HPDE6-E6E7 (cell line): ENCODE measurements around the gene HIKESHI.
"Not testable (repeated sequence)": the region's sequence is repeated elsewhere in the genome, so short reads cannot be mapped to it uniquely, and the experiment has no call there.

Experiments
- DNase-seq: peaks from one replicate; pipeline ENCODE4 v3.0.0; 2011; ENCODE audit warnings: missing footprints; ENCODE audit errors: extremely low spot score

The HIKESHI gene

GRCh38 chr11:86292912-86293616 lies 9.0 kb upstream of the HIKESHI start:
- no peak for DNase-seq

DNA sequence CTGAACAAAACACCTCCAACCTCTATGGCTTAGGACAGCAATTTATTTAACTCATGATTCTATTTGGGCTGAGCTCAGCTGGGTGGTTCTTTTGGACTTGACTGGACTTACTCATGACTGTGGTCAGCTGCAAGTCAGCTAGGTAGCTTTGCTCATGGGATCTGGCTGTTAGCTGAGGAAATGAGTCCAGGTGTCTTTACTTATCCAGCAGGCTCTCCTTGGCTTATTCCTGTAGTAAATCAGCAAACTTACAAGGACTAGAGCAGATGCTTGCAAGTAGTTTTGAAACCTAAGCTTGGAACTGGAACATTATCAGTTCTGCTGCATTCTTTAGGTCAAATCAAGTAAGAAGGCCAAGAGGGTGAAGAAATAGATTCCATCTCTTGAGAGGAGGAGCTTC lies 8.0 kb upstream of the HIKESHI start:
- DNase-seq: no peak

- no peak for DNase-seq
Observed at GRCh38 chr11:86301742-86302091, 323 bp upstream of the HIKESHI start.

DNA sequence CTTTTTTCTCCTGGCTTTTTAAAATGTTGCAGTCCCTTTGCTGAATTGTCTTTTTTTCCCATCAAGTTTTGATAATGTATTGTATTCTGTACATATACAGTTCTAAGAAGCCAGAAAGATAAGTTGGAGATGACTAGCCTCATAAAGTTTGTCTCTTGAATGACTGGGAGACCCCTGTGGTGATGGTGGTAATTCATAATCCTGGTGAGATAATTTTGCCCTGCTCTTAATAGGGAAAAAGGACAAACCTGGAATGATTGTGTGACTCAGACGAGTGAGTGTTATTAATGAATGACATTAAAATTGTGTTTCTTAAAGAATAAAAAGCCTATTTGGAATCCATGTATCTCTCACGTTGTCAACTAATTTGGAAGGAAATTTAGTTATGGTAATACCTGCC lies 1.2 kb downstream of the HIKESHI start:
- DNase-seq: no peak

DNA sequence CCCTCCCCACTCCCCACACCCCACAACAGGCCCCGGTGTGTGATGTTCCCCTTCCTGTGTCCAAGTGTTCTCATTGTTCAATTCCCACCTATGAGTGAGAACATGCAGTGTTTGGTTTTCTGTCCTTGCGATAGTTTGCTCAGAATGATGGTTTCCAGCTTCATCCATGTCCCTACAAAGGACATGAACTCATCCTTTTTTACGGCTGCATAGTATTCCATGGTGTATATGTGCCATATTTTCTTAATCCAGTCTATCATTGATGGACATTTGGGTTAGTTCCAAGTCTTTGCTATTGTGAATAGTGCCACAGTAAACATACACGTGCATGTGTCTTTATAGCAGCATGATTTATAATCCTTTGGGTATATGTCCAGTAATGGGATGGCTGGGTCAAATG lies 6.7 kb downstream of the HIKESHI start:
- DNase-seq: not testable (repeated sequence)

- DNase-seq: no peak
Observed at GRCh38 chr11:86313793-86314192, 11.8 kb downstream of the HIKESHI start.

DNA sequence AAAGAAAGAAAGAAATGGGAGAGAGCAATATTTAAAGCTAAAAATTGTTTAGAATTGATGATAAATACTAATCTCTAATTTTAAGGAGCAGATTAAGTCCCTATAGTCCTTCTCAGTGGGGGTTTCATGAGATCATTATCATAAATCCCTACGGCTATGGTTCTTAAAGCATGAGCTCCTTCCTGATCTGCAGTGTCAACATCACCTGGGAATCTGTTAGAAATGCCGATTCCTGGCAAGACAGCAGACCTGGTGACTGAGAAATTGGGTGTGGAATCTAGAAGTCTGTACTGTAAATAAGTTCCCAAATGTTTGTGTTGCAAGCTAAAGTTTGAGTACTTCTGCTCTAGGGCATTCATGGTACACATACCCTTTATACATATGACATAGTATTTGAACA lies 12.6 kb downstream of the HIKESHI start:
- no peak for DNase-seq

DNA sequence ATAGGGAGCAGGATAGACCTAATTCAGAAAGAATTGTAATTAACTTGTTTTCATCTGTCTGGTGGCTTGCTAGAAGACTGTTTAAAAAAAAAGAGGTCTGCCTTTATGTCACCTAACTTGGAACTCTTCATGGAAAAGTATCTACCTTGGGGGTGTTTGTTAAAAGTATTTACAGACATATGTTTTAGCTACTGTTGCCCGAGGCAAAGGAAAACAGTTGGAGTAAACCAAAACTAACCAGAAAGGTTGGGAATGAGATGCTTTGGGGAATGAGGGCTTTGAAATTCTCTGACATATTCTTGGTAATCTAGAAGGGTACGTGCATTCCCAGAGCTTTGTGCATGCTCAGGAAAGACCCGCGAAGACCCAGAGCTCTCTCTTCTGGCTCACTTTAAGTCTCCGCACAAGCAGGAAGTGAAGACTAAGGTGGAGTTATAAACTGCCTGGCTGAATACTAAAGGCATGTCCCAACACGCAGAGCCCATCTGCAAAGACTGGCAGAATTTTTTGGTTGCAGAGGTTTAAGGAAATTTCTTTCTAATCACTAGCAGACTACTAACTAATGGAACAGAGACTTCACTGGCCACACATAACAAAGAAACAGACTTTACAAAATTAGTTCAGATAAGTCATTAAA lies 33.2 kb downstream of the HIKESHI start:
- DNase-seq: no peak

DNA sequence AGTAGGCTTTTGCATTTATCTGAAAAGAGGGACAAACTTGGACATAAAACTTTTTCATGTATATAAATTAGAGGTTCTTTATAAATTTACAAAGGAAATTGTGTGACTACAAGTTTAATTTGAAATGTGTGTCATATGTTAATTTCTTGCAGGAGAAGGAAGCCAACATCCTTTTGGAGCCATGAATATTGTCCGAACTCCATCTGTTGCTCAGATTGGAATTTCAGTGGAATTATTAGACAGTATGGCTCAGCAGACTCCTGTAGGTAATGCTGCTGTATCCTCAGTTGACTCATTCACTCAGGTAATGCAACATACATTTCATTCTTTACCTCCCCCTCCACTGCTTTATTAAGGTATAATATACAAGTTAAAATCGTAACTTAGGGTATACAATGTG lies 35.2 kb downstream of the HIKESHI start:
- DNase-seq: no peak

- no peak for DNase-seq
Observed at GRCh38 chr11:86341382-86341781, 39.3 kb downstream of the HIKESHI start.

DNA sequence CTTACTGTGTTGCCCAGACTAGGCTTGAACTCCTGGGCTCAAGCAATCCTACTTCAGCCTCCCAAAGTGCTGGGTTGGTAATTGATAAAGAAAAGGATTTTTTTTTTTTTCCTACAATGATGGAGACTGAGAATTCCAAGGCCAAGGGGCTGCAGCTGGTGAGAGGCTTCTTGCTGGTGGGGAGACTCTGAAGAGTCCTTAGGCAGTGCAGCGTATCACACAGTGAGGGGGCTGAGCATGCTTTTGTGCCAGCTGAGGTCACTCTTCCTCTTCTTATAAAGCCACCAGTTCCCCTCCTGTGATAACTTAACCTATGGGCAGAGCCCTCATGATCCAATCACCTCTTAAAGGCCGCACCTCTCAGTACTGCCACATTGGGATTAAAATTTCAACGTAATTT lies 44.5 kb downstream of the HIKESHI start:
- no peak for DNase-seq

DNA sequence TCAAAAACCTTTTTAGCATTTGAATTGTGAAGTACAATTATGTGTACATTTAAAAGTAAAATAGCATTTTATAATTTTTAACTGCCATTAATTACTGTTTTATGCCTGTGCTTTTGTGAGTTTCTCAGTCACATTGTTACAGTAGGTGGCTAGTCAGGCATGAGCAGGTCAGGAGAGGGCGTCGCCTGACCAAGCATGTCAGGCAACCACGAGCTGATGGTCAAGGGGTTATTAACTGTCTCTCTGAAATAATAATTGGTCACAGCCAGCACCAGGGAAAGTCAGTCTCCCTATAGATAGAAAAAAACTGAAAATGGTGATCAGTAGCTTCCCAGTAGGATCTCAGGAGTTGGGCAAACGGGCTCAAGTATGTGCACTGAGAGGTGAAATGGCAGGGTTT lies 53.2 kb downstream of the HIKESHI start:
- DNase-seq: no peak

GRCh38 chr11:86357412-86357811 lies 55.4 kb downstream of the HIKESHI start:
- not testable (repeated sequence) for DNase-seq

GRCh38 chr11:86358720-86359119 lies 56.7 kb downstream of the HIKESHI start:
- DNase-seq: no peak

DNA sequence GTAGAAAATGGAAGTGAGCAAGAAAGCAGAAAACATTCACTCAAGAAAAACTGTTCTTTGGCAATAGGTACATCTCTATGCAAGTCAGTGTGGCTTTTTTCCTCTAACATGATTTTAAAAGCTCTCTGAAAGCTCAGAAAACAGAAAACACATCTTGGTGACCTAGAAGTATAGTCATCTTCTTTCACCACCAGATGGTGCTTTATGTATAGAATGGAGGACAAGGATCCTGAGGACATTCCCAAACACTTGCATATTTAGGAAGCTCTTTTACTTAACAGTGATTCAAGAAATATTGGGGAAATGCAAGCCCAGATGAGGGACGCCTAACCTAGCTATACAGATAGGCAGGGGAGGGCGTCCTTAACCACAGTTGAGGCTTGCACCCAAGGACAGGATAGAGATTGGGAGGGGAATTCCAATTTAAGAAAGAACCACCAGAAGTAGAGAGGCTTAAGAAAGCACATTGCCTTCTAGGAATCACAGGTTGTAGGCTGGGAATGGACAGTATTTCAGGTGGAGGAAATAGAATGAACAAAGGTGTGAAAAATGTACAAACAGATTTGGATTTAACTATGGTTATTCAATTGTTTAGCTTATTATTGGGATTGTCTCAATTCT lies 58.8 kb downstream of the HIKESHI start:
- peak; percentile 22 for DNase-seq

GRCh38 chr11:86363424-86363823 lies 61.4 kb downstream of the HIKESHI start:
- DNase-seq: no peak

- no peak for DNase-seq
Observed at GRCh38 chr11:86365546-86365945, 63.5 kb downstream of the HIKESHI start.

DNA sequence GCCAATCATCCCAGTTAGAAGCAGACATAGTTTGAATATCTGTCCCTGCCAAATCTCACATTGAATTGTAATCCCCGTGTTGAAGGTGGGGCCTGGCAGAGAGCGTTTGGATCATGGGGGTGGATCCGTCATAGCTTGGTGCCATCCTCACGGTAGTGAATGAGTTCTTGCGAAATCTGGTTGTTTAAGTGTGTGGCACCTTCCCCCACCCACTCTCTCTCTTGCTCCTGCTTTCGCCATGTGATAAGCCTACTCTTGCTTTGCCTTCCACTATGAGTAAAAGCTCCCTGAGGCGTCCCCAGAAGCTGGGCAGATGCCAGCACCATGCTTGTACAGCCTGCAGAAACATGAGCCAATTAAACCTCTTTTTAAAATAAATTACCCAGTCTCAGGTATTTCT lies 67.6 kb downstream of the HIKESHI start:
- no peak for DNase-seq

DNA sequence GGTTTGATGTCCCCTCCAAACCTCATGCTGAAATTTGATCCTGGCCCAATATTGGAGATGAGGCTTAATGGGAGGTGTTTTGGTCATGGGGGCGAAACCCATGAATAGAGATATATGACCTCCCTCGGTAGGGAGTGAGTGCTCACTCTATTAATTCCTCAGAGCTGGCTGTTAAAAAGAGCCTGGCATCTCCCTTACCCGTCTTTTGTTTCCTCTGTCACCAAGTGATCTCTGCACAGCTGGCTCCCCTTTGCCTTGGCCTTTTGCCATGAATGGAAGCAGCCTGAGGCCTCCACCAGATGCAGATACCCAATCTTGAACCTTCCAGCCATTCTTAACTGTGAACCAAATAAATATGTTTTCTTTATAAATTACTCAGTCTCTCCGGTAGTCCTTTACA lies 68.1 kb downstream of the HIKESHI start:
- no peak for DNase-seq

DNA sequence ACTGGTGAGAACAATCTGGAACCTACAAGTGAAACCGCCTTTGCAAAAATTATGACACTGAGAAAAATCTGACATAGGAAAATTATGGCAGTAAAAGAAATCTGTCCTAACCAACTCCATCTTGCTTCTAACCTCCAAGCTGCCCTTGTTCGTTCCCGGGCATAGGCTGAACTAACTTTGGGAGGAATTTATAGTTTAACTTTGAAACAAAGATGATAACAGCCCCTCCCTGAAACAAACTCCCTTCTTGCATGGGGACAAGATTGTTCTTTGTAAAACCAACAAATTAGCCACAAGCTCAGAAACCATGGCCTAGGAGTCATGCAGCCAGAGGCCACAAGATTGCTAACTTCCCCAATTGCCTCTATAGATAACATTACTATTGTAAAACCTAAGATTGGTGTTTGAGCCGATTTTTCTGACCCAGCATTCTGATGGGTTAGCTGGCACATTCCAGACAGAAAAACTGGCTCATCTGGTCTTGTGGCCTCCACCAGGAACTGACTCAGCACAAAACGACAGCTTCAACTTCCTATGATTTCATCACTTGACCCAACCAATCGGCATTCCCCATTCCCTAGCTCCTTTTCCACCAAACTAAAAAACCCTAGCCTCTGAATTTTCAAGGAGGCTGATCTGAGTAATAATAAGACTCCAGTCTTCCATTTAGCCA lies 69.0 kb downstream of the HIKESHI start:
- DNase-seq: peak; percentile 43

- DNase-seq: no peak
Observed at GRCh38 chr11:86372041-86372440, 70.0 kb downstream of the HIKESHI start.

DNA sequence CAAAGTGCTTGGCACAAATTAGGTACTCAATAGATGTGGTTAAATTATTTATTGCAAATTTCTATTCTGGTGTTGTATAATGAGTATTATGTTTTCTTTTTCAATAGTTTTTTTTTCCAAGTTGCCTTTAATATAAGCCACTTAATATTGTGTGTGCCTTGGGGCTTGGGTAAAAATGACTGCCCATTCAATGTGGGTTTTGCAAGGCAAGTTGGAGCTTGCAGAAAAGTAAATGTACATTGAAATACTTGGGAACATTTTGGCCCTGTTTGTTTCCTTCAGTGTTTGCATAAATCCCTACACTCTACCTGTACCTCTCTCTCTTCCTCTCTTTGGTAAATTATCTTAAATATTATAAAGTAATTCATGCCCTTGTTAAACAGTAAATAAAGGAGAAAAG lies 70.5 kb downstream of the HIKESHI start:
- DNase-seq: no peak

DNA sequence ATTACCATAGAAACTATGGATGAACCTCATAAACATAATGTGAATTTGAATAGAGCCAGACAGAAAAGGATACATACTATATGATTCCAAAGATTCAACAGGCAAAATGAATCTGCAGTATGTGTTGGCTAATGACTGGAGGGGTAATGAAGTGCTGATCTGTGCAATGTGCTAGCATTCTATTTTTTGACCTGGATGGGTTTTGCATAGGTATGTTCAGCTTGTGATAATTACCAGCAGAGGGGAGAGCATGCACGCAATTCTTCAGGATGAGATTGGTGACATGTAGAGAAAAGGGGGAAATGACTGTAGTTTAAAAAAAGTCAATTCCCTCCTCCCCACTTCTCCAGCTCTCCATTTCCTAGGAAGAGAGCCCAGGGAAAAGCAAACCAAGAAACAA lies 72.0 kb downstream of the HIKESHI start:
- no peak for DNase-seq
